ENCODE data around the gene NIM1K. TPM values are rescaled to one million over a fixed set of nuclear protein-coding genes. Genes with fewer than 3 reads are reported as not detected.

NIM1K gene
- total and polyA plus RNA-seq, 2 donors (not counting 1 experiment from before 2014, with no cell fraction given): 0.13 to 0.32 TPM

GRCh38 chr5:43251754-43252153 lies 59.7 kb downstream of the NIM1K start:
- no peak overlapping the region for H2AFZ ChIP-seq (ENCODE audit: insufficient read depth, low read depth, low read length, poor library complexity, severe bottlenecking)
- H3K4me1 ChIP-seq (ENCODE audit: control insufficient read depth in 2 of 2, insufficient read depth in 2 of 2, low read length in 2 of 2): no peaks in the 10 kb centered on the region
- H3K9me3 ChIP-seq (ENCODE audit: control extremely low read depth in 1 of 3, control insufficient read depth in 2 of 3, insufficient read depth in 1 of 3, low read length in 2 of 3): no peaks in the 10 kb centered on the region
- Mint-ChIP-seq H3K4me1 (no peaks in the 10 kb centered on the region), H3K27ac (no peak overlapping the region), H3K4me3 (no peak overlapping the region), H3K27me3 (peaks cover 33% of the 10 kb centered on the region), H3K9me3 (ENCODE audit: insufficient read depth) (no peaks in the 10 kb centered on the region)
- H3K4me2 ChIP-seq (replicated peaks; ENCODE audit: low read depth, low read length, poor library complexity, severe bottlenecking): no peak overlapping the region
- intact Hi-C loops (cut with micrococcal nuclease): no loop called here
- no peak for DNase-seq
- CTCF ChIA-PET: no interaction called here
- POLR2A ChIA-PET: no interaction called here
- H3K27me3 ChIP-seq (replicated peaks in 1 of 4; ENCODE audit: control extremely low read depth in 1 of 4, control insufficient read depth in 3 of 4, insufficient read depth in 4 of 4, low read length in 3 of 4): peaks cover 0 to 2% (median 0%) of the 10 kb centered on the region in 4 experiments
- H3K79me2 ChIP-seq (ENCODE audit: control insufficient read depth, insufficient read depth, low read length): no peaks in the 10 kb centered on the region
- ATAC-seq (ENCODE audit: low read depth): no peak
- WGBS (ENCODE audit: insufficient coverage): 60% methylated on average over 2 of the region's 5 CpGs
- H3K9ac ChIP-seq (ENCODE audit: low read length): no peak overlapping the region
- no peak for TF ChIP-seq CTCF (IDR thresholded peaks at IDR 0.05)
- TF ChIP-seq EZH2 (IDR thresholded peaks at IDR 0.05; ENCODE audit: borderline replicate concordance, insufficient read depth, low read depth, low read length, poor library complexity, severe bottlenecking): no peak
- no peaks in the 10 kb centered on the region for H3K36me3 ChIP-seq (replicated peaks in 1 of 2; ENCODE audit: control extremely low read depth in 1 of 2, control insufficient read depth in 1 of 2, extremely low read depth in 1 of 2, insufficient read depth in 2 of 2, low read length in 1 of 2)
- H3K27ac ChIP-seq (ENCODE audit: low read length in 2 of 2): no peak overlapping the region
- no peak overlapping the region for H3K4me3 ChIP-seq (ENCODE audit: control extremely low read depth in 1 of 5, extremely low read depth in 1 of 5, insufficient read depth in 1 of 5, low read depth in 2 of 5, low read length in 4 of 5)
- no peaks in the 10 kb centered on the region for H4K20me1 ChIP-seq (ENCODE audit: control insufficient read depth, insufficient read depth, low read length, poor library complexity, severe bottlenecking)

GRCh38 chr5:43255704-43256103 lies 63.7 kb downstream of the NIM1K start:
- H2AFZ ChIP-seq (ENCODE audit: insufficient read depth, low read depth, low read length, poor library complexity, severe bottlenecking): no peak overlapping the region
- Mint-ChIP-seq H3K4me1 (no peaks in the 10 kb centered on the region), H3K4me3 (no peak overlapping the region), H3K27me3 (peaks cover 19% of the 10 kb centered on the region), H3K27ac (no peak overlapping the region), H3K9me3 (ENCODE audit: insufficient read depth) (no peaks in the 10 kb centered on the region)
- H3K9ac ChIP-seq (ENCODE audit: low read length): no peak overlapping the region
- CTCF ChIA-PET: no interaction called here
- peaks cover 0 to 2% (median 0%) of the 10 kb centered on the region in 4 experiments for H3K27me3 ChIP-seq (replicated peaks in 1 of 4; ENCODE audit: control extremely low read depth in 1 of 4, control insufficient read depth in 3 of 4, insufficient read depth in 4 of 4, low read length in 3 of 4)
- WGBS (ENCODE audit: insufficient coverage): 100% methylated on average over 2 of the region's 2 CpGs
- ATAC-seq (ENCODE audit: low read depth) (no peak), DNase-seq (no peak)
- H3K36me3 ChIP-seq (replicated peaks in 1 of 2; ENCODE audit: control extremely low read depth in 1 of 2, control insufficient read depth in 1 of 2, extremely low read depth in 1 of 2, insufficient read depth in 2 of 2, low read length in 1 of 2): no peaks in the 10 kb centered on the region
- H4K20me1 ChIP-seq (ENCODE audit: control insufficient read depth, insufficient read depth, low read length, poor library complexity, severe bottlenecking): no peaks in the 10 kb centered on the region
- TF ChIP-seq EZH2 (IDR thresholded peaks at IDR 0.05; ENCODE audit: borderline replicate concordance, insufficient read depth, low read depth, low read length, poor library complexity, severe bottlenecking): no peak
- no peak for TF ChIP-seq CTCF (IDR thresholded peaks at IDR 0.05)
- no peaks in the 10 kb centered on the region for H3K4me1 ChIP-seq (ENCODE audit: control insufficient read depth in 2 of 2, insufficient read depth in 2 of 2, low read length in 2 of 2)
- intact Hi-C loops (cut with micrococcal nuclease): no loop called here
- POLR2A ChIA-PET: no interaction called here
- H3K9me3 ChIP-seq (ENCODE audit: control extremely low read depth in 1 of 3, control insufficient read depth in 2 of 3, insufficient read depth in 1 of 3, low read length in 2 of 3): no peaks in the 10 kb centered on the region
- no peak overlapping the region for H3K27ac ChIP-seq (ENCODE audit: low read length in 2 of 2)
- no peak overlapping the region for H3K4me2 ChIP-seq (replicated peaks; ENCODE audit: low read depth, low read length, poor library complexity, severe bottlenecking)
- no peaks in the 10 kb centered on the region for H3K79me2 ChIP-seq (ENCODE audit: control insufficient read depth, insufficient read depth, low read length)
- no peak overlapping the region for H3K4me3 ChIP-seq (ENCODE audit: control extremely low read depth in 1 of 5, extremely low read depth in 1 of 5, insufficient read depth in 1 of 5, low read depth in 2 of 5, low read length in 4 of 5)
